ENCODE data around the gene LRRC47.

- no peak for TF ChIP-seq CTCF (IDR thresholded peaks at IDR 0.05; ENCODE audit: insufficient read depth, low read length)
- TF ChIP-seq REST (IDR thresholded peaks at IDR 0.05; ENCODE audit: insufficient replicate concordance, low read depth), result no peak
- TF ChIP-seq POLR2AphosphoS5 (IDR thresholded peaks at IDR 0.05; ENCODE audit: low read depth), result no peak
These were observed 16.9 kb downstream of the LRRC47 start for GRCh38 chr1:3779265-3779911.

Measured in HL-60 (cell line).